HL-60 (cell line): ENCODE results near the gene D2HGDH.

Source experiments
- CTCF ChIP-seq: IDR thresholded peaks from one replicate; pipeline ENCODE4 v1.5.1; 2011; ENCODE audit warnings: low read length, control low read depth, inconsistent platforms; ENCODE audit not compliant: insufficient read depth
- POLR2AphosphoS5 ChIP-seq: IDR thresholded peaks from 2 replicates; pipeline ENCODE4 v1.6.1; 2012; ENCODE audit warnings: low read depth
- REST ChIP-seq: IDR thresholded peaks from 2 replicates; pipeline ENCODE4 v1.6.1; 2012; ENCODE audit warnings: low read depth; ENCODE audit not compliant: insufficient replicate concordance

GRCh38 chr2:241689306-241689705 lies 45.1 kb upstream of the D2HGDH start:
- TF ChIP-seq CTCF (no peak), POLR2AphosphoS5 (peak; percentile 19), REST (no peak)
